IMR-90 (cell line): Measurements from ENCODE around the gene CHCHD1. TPM values are rescaled to one million over a fixed set of nuclear protein-coding genes. Genes with fewer than 3 reads are reported as not detected.

Source experiments
- ATAC-seq: fragments of 200-7000 bp; cut with Tn5 transposase; 2 replicates; pipeline ENCODE4 v1.9.1; 2020; ENCODE audit warnings: low read depth, mild to moderate bottlenecking, moderate library complexity
- BruUV-seq: library from RNA; stranded (reverse); fragments of 400-500 nt; replicated peaks from 2 replicates; lab custom pipeline; 2021; lab: Mats Ljungman, UMichigan
- CTCF ChIA-PET: fragments of 300-600 bp; formaldehyde crosslinking; extraction: SDS; loops from one replicate; lab custom pipeline; 2021; ENCODE audit warnings: antibody characterized with exemption; lab: Yijun Ruan, JAX
- POLR2A ChIA-PET: fragments of 300-600 bp; sonication (Branson Sonifier 250); formaldehyde crosslinking; loops from one replicate; lab custom pipeline; 2022; ENCODE audit warnings: antibody characterized with exemption; ENCODE audit not compliant: unreplicated experiment; lab: Charles Lee
- DNase-seq: peaks from one replicate; pipeline ENCODE4 v3.0.0; 2013
- H2AFZ ChIP-seq: replicated peaks from 2 replicates; pipeline ENCODE3; 2013; ENCODE audit warnings: low read length, mild to moderate bottlenecking; ENCODE audit not compliant: poor library complexity
- H2AK5ac ChIP-seq: 2 replicates; pipeline ENCODE4 v1.6.1; 2013; ENCODE audit warnings: low read depth, low read length, inconsistent platforms
- H2AK9ac ChIP-seq: replicated peaks from 2 replicates; pipeline ENCODE3; 2013; ENCODE audit warnings: mild to moderate bottlenecking, low read depth, low read length, moderate library complexity; ENCODE audit not compliant: poor library complexity
- H2BK120ac ChIP-seq: 2 replicates; pipeline ENCODE4 v1.6.1; 2013; ENCODE audit warnings: low read depth, low read length, inconsistent platforms
- H2BK15ac ChIP-seq: 3 replicates; pipeline ENCODE4 v1.6.1; 2013; ENCODE audit warnings: low read depth, low read length, inconsistent platforms
- H2BK20ac ChIP-seq: 2 replicates; pipeline ENCODE4 v1.6.1; 2013; ENCODE audit warnings: low read depth, mild to moderate bottlenecking, inconsistent platforms, low read length, moderate library complexity
- H2BK5ac ChIP-seq: 2 replicates; pipeline ENCODE4 v1.6.1; 2013; ENCODE audit warnings: mild to moderate bottlenecking, low read depth, low read length, inconsistent platforms; ENCODE audit not compliant: poor library complexity, severe bottlenecking
- H3K14ac ChIP-seq: replicated peaks from 2 replicates; pipeline ENCODE4 v1.6.1; 2013; ENCODE audit warnings: low read depth, low read length, inconsistent platforms
- H3K18ac ChIP-seq: 2 replicates; pipeline ENCODE4 v1.6.1; 2013; ENCODE audit warnings: low read depth, low read length, control low read depth
- H3K23ac ChIP-seq: 2 replicates; pipeline ENCODE4 v1.6.1; 2013; ENCODE audit warnings: low read depth, low read length, inconsistent platforms
- H3K27ac ChIP-seq: 2 replicates; pipeline ENCODE4 v1.5.1; 2013; ENCODE audit warnings: mild to moderate bottlenecking, control low read depth, low read length; ENCODE audit not compliant: insufficient read depth
- H3K27me3 ChIP-seq: 2 replicates; pipeline ENCODE4 v1.6.1; 2013; ENCODE audit warnings: low read length; ENCODE audit not compliant: control insufficient read depth, insufficient read depth
- H3K36me3 ChIP-seq: 2 replicates; pipeline ENCODE4 v1.6.1; 2013; ENCODE audit warnings: low read length, mixed read lengths; ENCODE audit not compliant: control insufficient read depth, insufficient read depth
- H3K4ac ChIP-seq: 2 replicates; pipeline ENCODE4 v1.6.1; 2013; ENCODE audit warnings: low read depth, low read length, inconsistent platforms
- H3K4me1 ChIP-seq: 2 replicates; pipeline ENCODE4 v1.6.1; 2013; ENCODE audit warnings: low read length, mixed read lengths; ENCODE audit not compliant: control insufficient read depth, insufficient read depth
- H3K4me2 ChIP-seq: 2 replicates; pipeline ENCODE4 v1.6.1; 2013; ENCODE audit warnings: low read depth, mild to moderate bottlenecking, control low read depth, low read length, moderate library complexity
- H3K4me3 ChIP-seq: 2 replicates; pipeline ENCODE4 v1.5.1; 2013; ENCODE audit warnings: low read depth, mild to moderate bottlenecking, control low read depth, low read length, moderate library complexity; ENCODE audit not compliant: insufficient read depth
- H3K56ac ChIP-seq: 2 replicates; pipeline ENCODE4 v1.6.1; 2013; ENCODE audit warnings: low read length, inconsistent platforms; ENCODE audit not compliant: insufficient read depth; ENCODE audit errors: extremely low read depth
- H3K79me1 ChIP-seq, 2 experiments: 2 replicates each; pipeline ENCODE4 v1.6.1; 2013; ENCODE audit warnings: low read length in 2 of 2, inconsistent platforms in 1 of 2, low read depth in 1 of 2
- H3K9ac ChIP-seq: 2 replicates; pipeline ENCODE4 v1.6.1; 2013; ENCODE audit warnings: low read depth, low read length, control low read depth
- H3K9me1 ChIP-seq: 2 replicates; pipeline ENCODE4 v1.6.1; 2013; ENCODE audit warnings: low read length, inconsistent platforms; ENCODE audit not compliant: insufficient read depth
- H3K9me3 ChIP-seq: 2 replicates; pipeline ENCODE4 v1.6.1; 2013; ENCODE audit warnings: low read length; ENCODE audit not compliant: control insufficient read depth, insufficient read depth
- H4K20me1 ChIP-seq: 2 replicates; pipeline ENCODE4 v1.6.1; 2013; ENCODE audit warnings: low read length, inconsistent platforms; ENCODE audit not compliant: insufficient read depth
- H4K5ac ChIP-seq: 2 replicates; pipeline ENCODE4 v1.6.1; 2013; ENCODE audit warnings: mild to moderate bottlenecking, low read depth, low read length, control low read depth
- H4K8ac ChIP-seq, 2 experiments: 2 replicates each; pipeline ENCODE4 v1.6.1; 2013; ENCODE audit warnings: low read depth in 2 of 2, low read length in 2 of 2, control low read depth in 1 of 2, inconsistent platforms in 1 of 2
- H4K91ac ChIP-seq: 2 replicates; pipeline ENCODE4 v1.6.1; 2013; ENCODE audit warnings: low read depth, low read length, inconsistent platforms; ENCODE audit not compliant: insufficient read depth
- BHLHE40 ChIP-seq: fragments of 150-350 bp; IDR thresholded peaks from 2 replicates; pipeline ENCODE4 v1.6.1; 2016; ENCODE audit warnings: mild to moderate bottlenecking, low read depth, low read length
- CEBPB ChIP-seq: IDR thresholded peaks from 2 replicates; pipeline ENCODE4 v1.6.1; 2012; ENCODE audit warnings: low read depth, low read length, improper control_type of control experiment
- CHD1 ChIP-seq: IDR thresholded peaks from 2 replicates; pipeline ENCODE4 v1.6.1; 2012; ENCODE audit warnings: low read depth, low read length, improper control_type of control experiment
- CTCF ChIP-seq: conservative IDR thresholded peaks from 2 replicates; pipeline ENCODE4 v1.5.1; 2012; ENCODE audit warnings: mild to moderate bottlenecking, low read depth, low read length, improper control_type of control experiment
- ELK1 ChIP-seq: fragments of 150-350 bp; IDR thresholded peaks from 2 replicates; pipeline ENCODE4 v1.6.1; 2016; ENCODE audit warnings: low read depth, mild to moderate bottlenecking, low read length, moderate library complexity, borderline replicate concordance
- FOS ChIP-seq: fragments of 150-350 bp; IDR thresholded peaks from 2 replicates; pipeline ENCODE4 v1.6.1; 2016; ENCODE audit warnings: low read depth, low read length
- MAFK ChIP-seq: IDR thresholded peaks from 2 replicates; pipeline ENCODE4 v1.6.1; 2012; ENCODE audit warnings: low read depth, low read length, improper control_type of control experiment
- MAZ ChIP-seq: IDR thresholded peaks from 2 replicates; pipeline ENCODE4 v1.6.1; 2012; ENCODE audit warnings: low read depth, mild to moderate bottlenecking, low read length, improper control_type of control experiment, moderate library complexity, borderline replicate concordance
- MXI1 ChIP-seq: IDR thresholded peaks from 2 replicates; pipeline ENCODE4 v1.6.1; 2012; ENCODE audit warnings: low read depth, mild to moderate bottlenecking, low read length, moderate library complexity, borderline replicate concordance
- NFE2L2 ChIP-seq: fragments of 150-350 bp; IDR thresholded peaks from 2 replicates; pipeline ENCODE4 v1.6.1; 2016; ENCODE audit warnings: low read depth, mild to moderate bottlenecking, low read length
- POLR2A ChIP-seq: IDR thresholded peaks from 2 replicates; pipeline ENCODE4 v1.6.1; 2012; ENCODE audit warnings: mild to moderate bottlenecking, low read depth, low read length
- RAD21 ChIP-seq: IDR thresholded peaks from 2 replicates; pipeline ENCODE4 v1.6.1; 2012; ENCODE audit warnings: low read length, improper control_type of control experiment
- RCOR1 ChIP-seq: IDR thresholded peaks from 2 replicates; pipeline ENCODE4 v1.6.1; 2012; ENCODE audit warnings: mild to moderate bottlenecking, low read length, improper control_type of control experiment; ENCODE audit not compliant: insufficient replicate concordance
- RFX5 ChIP-seq: IDR thresholded peaks from 2 replicates; pipeline ENCODE4 v1.8.0; 2012; ENCODE audit warnings: low read depth, mild to moderate bottlenecking, low read length, moderate library complexity
- SMC3 ChIP-seq: fragments of 150-350 bp; IDR thresholded peaks from 2 replicates; pipeline ENCODE4 v1.6.1; 2016; ENCODE audit warnings: low read depth, mild to moderate bottlenecking, antibody characterized with exemption, low read length, moderate library complexity
- USF2 ChIP-seq: fragments of 150-350 bp; IDR thresholded peaks from 2 replicates; pipeline ENCODE4 v1.6.1; 2017; ENCODE audit warnings: mild to moderate bottlenecking, antibody characterized with exemption, low read length, low read depth
- WGBS, 2 experiments: methylation state at CpG; one replicate each; pipeline versions ENCODE4 v1.1.5 to v1.1.7; 2013; ENCODE audit warnings: missing lambda C conversion rate in 2 of 2; ENCODE audit not compliant: insufficient read length in 1 of 2; ENCODE audit errors: extremely low coverage in 2 of 2; 5-methylcytosine and 5-hydroxymethylcytosine counted together
- dilution Hi-C: fragments of 300-500 bp; cut with HindIII; formaldehyde crosslinking; loops from one replicate; pipeline ENCODE4 v1.14.3; 2018; ENCODE audit warnings: low sequenced_read_pairs; ENCODE audit not compliant: unreplicated experiment
- in situ Hi-C: fragments of 300-500 bp; cut with MboI; formaldehyde crosslinking; loops from 3 replicates; pipeline ENCODE4 v1.14.3; 2019; ENCODE audit warnings: low sequenced_read_pairs, inconsistent platforms, mixed read lengths
- intact Hi-C: fragments of 100-400 bp; cut with micrococcal nuclease; formaldehyde crosslinking; loops from 2 replicates; pipeline ENCODE4 v1.10.0; 2022
- polyA plus RNA-seq, 3 experiments: library from polyadenylated mRNA; depleted of rRNA; stranded (reverse); fragments of >200 nt; gene quantifications; 2 replicates each; pipeline ENCODE4 v1.2.3, GENCODE V29; 2012; ENCODE audit warnings: low replicate concordance in 1 of 3
- total RNA-seq: library from RNA; depleted of rRNA; stranded (reverse); fragments of >200 nt; gene quantifications from 2 replicates; pipeline ENCODE4 v1.2.3, GENCODE V29; 2012

CHCHD1 gene
- total and polyA plus RNA-seq, 2 of the 4 experiments (the other 2 are of a cell fraction): 11.5 to 21.0 TPM

GRCh38 chr10:73779018-73779417 lies 2.8 kb upstream of the CHCHD1 start:
- Histone ChIP-seq H3K14ac (no peak overlapping the region), H3K4me2 (no peak overlapping the region), H3K4me3 (no peak overlapping the region), H3K18ac (no peak overlapping the region), H2BK120ac (no peak overlapping the region), H2AFZ (no peak overlapping the region), H4K20me1 (peaks cover 16% of the 10 kb centered on the region), H2AK9ac (no peak overlapping the region), H4K8ac (no peak overlapping the region), H3K36me3 (peaks cover 19% of the 10 kb centered on the region), H2BK20ac (no peak overlapping the region), H3K9ac (no peak overlapping the region), H3K27me3 (no peaks in the 10 kb centered on the region), H4K5ac (no peak overlapping the region), H3K9me1 (0 out of 2 replicates have a peak, but pooled peaks cover 2% of the 10 kb centered on the region), H4K91ac (no peak overlapping the region), H2BK5ac (no peak overlapping the region), H3K4me1 (peaks cover 6% of the 10 kb centered on the region; the same call in 1 of the 2 replicates), H2AK5ac (no peak overlapping the region), H3K23ac (no peak overlapping the region), H3K56ac (no peak overlapping the region), H3K9me3 (no peaks in the 10 kb centered on the region), H2BK15ac (no peak overlapping the region), H3K4ac (no peak overlapping the region), H3K79me1 (peaks cover 13 to 61% of the 10 kb centered on the region in 2 experiments), H3K27ac (no peak overlapping the region)
- DNase-seq (no peak), ATAC-seq (no peak)
- ChIA-PET POLR2A (no interaction called here), CTCF (interaction anchor here (0.6 kb wide), 1 partner anchor 1610 kb away, joined by 3 read pairs; no protein-coding TSS in a partner anchor)
- TF ChIP-seq CEBPB (no peak), ELK1 (no peak), FOS (no peak), RCOR1 (no peak), CHD1 (no peak), SMC3 (no peak), POLR2A (no peak), MAZ (no peak), MAFK (no peak), NFE2L2 (no peak), CTCF (no peak), USF2 (no peak), RAD21 (no peak), RFX5 (no peak), MXI1 (no peak), BHLHE40 (no peak)
- in situ Hi-C loops (no loop called here), intact Hi-C loops (no loop called here), dilution Hi-C loops (no loop called here)
- BruUV-seq: no TSS peak
- WGBS, 2 experiments: 100% methylated on average over 3 of the region's 5 CpGs; no CpG with 5 or more reads in 1 of the 2 experiments
